ENCODE measurements around the gene RPS6KB2.

DNA sequence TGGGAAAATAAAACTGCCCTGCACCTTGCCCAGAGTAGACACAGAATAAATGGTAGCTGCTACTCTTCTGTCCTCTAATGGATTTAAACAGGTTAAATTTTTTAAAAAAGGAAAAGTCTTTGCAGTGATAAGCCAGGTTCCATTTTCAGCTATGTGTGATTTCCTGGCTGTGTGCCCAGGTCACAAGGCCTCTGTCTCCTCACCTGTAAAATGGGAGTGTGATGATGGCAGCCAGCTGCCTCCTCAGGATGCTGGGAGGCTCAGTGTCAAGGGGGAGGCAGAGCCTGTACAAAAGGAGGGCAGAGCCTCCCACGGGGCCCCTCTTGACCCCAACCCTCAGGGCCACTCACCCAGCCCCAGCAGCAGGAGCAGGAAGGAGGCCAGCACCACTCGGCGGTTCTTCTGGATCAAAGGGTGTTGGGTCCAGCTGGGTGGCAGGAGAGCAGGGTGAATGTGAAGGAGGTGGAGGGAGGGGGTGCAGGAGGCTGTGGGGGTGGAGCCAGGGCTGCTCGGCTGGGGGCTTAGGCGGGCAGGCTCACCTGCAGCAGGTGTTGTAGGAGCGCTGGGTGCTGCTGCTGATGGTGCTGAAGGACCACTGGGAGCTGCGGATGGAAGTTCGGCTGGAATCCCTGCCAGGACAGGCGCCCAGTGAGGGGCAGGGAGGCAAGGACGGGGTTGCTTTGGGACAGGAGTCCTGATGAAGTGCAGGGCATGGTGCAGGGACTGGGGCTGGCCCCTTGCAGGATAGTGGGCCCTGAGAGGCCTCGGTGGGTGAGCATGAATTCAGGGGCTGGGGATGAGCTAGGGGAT lies 38.9 kb downstream of the RPS6KB2 start:
- TF ChIP-seq, protein P1, sequence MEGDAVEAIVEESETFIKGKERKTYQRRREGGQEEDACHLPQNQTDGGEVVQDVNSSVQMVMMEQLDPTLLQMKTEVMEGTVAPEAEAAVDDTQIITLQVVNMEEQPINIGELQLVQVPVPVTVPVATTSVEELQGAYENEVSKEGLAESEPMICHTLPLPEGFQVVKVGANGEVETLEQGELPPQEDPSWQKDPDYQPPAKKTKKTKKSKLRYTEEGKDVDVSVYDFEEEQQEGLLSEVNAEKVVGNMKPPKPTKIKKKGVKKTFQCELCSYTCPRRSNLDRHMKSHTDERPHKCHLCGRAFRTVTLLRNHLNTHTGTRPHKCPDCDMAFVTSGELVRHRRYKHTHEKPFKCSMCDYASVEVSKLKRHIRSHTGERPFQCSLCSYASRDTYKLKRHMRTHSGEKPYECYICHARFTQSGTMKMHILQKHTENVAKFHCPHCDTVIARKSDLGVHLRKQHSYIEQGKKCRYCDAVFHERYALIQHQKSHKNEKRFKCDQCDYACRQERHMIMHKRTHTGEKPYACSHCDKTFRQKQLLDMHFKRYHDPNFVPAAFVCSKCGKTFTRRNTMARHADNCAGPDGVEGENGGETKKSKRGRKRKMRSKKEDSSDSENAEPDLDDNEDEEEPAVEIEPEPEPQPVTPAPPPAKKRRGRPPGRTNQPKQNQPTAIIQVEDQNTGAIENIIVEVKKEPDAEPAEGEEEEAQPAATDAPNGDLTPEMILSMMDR (IDR thresholded peaks at IDR 0.05; ENCODE audit: low read length), result no peak
- TF ChIP-seq EZH2 (IDR thresholded peaks at IDR 0.05; ENCODE audit: borderline replicate concordance, low read length), result no peak

Data from OCI-LY1 (cell line).